Heart left ventricle (tissue), 13 donors: ENCODE data around the gene SLC16A7.

Source experiments
- CTCF ChIP-seq, 12 donors: fragments of 200-600 bp; sonication (generic) in 4 of 12; IDR thresholded peaks; one replicate each; pipeline versions ENCODE4 v1.5.0 to v1.8.0; 2018 to 2022; ENCODE audit warnings: antibody characterized with exemption in 12 of 12, mild to moderate bottlenecking in 5 of 12
- POLR2A ChIP-seq, 2 donors: fragments of 450-650 bp; IDR thresholded peaks; one replicate each; pipeline ENCODE4 v1.6.1; 2017; ENCODE audit warnings: antibody characterized with exemption in 2 of 2, mild to moderate bottlenecking in 2 of 2, moderate library complexity in 2 of 2
- donor health status: ischemic (EF 13 %, LVEDD 7.1; RV severe dilation, severe dysfunction).
- donor health status: DM: no; HTN: yes; CAD: no.
- donor health status: DM: no; HTN: no; CAD: no.
- donor health status: ischemic (EF 25% LVEDD 6.9; RV normal size, moderate dysfunction).
- donor health status: ischemic (EF 25% LVEDD 5.7; RV mildly dilated, moderate dysfunction).
- donor health status: ischemic (EF 35%, LVEDD 5.7; RV mildly dilated, moderate dysfunction).
- donor health status: nonischemic (EF 11% LVEDD 7.7; RV severe dilation, severe dysfunction).
- donor health status: DM: yes; HTN: yes; CAD: no.
- donor health status: PGD.
- donor health status: ischemic (EF 29% LVEDD 5.4; RV normal size, mild dysfunction).
- donor health status: nonischemic (EF 23%, LVEDD 6.1; RV moderate dilation, normal function).

GRCh38 chr12:59593761-59594160 is 2.1 kb upstream of the SLC16A7 start:
- TF ChIP-seq POLR2A (IDR thresholded peaks at IDR 0.05) (no peak), CTCF (IDR thresholded peaks at IDR 0.05) (no peak)
